ENCODE data around the gene SLC2A3.
"Not testable (repeated sequence)": the region's sequence is repeated elsewhere in the genome, so short reads cannot be mapped to it uniquely, and the experiment has no call there.

The SLC2A3 gene

DNA sequence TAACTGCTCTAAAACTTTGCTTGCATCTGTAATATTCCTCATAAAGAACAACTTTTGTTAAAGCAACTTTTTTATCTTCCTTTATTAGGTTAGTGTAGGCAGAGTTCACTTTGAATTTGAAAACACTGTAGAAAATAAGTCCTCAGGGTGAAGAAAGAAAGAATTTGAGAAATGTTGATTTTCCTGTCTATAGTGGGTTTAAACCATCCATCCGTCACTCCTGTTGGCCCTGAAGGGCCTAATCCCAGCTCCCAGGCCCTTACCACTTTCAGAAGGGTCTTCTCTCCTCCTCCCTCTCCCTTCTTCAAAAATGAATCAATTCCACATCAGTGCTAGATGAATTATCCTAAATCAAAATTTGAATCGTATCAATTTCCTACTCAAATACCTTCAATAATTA, 4.9 kb upstream of the SLC2A3 start:
- TF ChIP-seq, protein P1, sequence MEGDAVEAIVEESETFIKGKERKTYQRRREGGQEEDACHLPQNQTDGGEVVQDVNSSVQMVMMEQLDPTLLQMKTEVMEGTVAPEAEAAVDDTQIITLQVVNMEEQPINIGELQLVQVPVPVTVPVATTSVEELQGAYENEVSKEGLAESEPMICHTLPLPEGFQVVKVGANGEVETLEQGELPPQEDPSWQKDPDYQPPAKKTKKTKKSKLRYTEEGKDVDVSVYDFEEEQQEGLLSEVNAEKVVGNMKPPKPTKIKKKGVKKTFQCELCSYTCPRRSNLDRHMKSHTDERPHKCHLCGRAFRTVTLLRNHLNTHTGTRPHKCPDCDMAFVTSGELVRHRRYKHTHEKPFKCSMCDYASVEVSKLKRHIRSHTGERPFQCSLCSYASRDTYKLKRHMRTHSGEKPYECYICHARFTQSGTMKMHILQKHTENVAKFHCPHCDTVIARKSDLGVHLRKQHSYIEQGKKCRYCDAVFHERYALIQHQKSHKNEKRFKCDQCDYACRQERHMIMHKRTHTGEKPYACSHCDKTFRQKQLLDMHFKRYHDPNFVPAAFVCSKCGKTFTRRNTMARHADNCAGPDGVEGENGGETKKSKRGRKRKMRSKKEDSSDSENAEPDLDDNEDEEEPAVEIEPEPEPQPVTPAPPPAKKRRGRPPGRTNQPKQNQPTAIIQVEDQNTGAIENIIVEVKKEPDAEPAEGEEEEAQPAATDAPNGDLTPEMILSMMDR (IDR thresholded peaks at IDR 0.05; ENCODE audit: insufficient read depth, low read depth, low read length, missing control alignments): no peak
- no peak overlapping the region for H3K4me3 ChIP-seq (ENCODE audit: low read length)
- no peak for DNase-seq (ENCODE audit: low read depth)

DNA sequence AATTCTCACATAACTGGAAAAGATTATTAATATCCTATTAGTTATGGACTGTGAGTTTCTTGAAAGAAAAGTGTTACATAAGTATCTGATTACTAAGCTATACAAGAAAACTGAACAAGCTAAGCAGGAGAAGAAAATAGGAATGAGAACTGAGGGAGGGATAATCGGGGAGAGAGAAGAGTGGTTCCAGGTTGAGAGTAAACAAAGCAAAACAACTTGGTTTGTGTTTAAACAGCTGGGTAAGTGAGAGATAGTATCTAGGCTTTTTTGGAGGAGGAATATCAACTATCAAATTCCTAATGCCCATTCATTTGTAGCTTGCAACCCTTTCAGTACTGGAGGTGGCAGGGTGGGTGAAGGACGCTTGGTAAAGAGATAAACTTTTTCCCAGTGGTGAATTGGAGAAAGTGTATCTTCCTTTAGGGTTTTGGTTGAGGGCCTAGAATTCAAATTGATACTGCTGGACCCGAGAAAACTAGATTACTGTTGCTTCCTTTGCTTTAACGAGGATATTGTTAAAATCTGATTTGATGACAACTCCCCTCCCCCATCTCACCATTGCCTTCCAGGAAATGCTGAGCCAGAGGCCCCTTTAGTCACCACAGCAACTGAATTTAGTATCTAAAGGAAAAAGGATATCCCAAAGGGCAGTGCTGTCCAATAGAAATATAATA, 2.0 kb upstream of the SLC2A3 start:
- TF ChIP-seq, protein P1 (IDR thresholded peaks at IDR 0.05; ENCODE audit: insufficient read depth, low read depth, low read length, missing control alignments): no peak
- H3K4me3 ChIP-seq (ENCODE audit: low read length): no peak overlapping the region
- DNase-seq (ENCODE audit: low read depth): no peak

DNA sequence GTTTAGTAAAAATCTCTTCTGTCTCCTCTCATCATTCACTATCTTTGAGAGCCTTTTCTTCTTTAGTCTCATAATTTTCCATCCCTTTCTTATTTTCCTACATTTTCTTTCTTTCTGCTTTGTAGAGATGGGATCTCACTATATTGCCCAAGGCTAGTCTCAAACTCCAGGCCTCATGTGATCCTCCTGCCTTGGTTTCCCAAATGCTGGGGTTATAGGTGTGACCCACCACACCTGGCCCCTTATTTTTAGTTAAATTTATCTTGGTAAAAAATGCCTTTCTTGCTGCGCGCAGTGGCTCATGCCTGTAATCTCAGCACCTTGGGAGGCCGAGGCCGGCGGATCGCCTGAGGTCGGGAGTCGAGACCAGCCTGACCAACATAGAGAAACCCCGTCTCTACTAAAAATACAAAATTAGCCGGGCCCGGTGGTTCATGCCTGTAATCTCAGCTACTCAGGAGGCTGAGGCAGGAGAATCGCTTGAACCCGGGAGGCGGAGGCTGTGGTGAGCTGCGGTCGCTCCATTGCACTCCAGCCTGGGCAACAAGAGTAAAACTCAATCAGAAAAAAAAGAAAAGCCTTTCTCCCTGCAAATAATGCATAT, 996 bp downstream of the SLC2A3 start:
- TF ChIP-seq, protein P1 (IDR thresholded peaks at IDR 0.05; ENCODE audit: insufficient read depth, low read depth, low read length, missing control alignments): no peak
- DNase-seq (ENCODE audit: low read depth): no peak
- peak overlapping the region; percentile 30 for H3K4me3 ChIP-seq (ENCODE audit: low read length)

DNA sequence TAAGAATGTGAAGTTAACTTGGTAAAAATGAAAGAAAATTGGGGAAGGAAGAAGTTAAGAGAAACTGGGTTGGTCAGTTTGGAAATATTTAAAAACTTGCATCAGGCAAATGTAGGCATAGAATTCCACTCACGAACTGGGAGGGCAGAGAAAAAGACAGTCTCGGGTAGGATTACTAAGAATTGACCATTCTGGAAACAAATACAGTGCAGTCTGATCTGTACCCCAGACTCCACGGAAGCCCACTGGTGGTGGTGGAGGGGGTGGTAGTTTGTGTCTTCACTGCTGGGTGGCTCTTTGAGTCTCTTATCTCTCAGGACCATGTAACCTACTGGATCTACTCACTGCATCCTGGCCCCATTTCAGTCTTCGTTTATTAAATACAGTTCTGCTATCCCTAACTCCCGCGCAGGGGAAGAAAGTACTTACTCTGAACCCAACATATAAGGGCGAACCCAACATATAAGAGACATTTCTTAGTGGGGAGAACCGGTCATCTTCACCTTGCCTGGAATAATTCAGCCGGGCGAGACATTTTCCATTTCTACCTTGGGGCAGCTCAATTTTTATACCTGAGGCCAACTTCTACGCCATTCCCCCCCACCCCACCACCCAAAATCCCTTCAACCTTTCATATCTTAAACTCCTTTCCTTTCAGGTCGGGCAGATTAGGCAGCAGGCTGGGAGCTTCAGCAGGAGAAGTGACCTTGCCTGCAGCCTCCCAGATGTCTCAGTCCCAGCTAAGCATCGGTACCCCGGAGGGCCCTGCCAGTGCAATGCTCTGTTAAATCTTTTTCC, 1.7 kb downstream of the SLC2A3 start:
- TF ChIP-seq, protein P1 (IDR thresholded peaks at IDR 0.05; ENCODE audit: insufficient read depth, low read depth, low read length, missing control alignments): no peak
- no peak for DNase-seq (ENCODE audit: low read depth)
- H3K4me3 ChIP-seq (ENCODE audit: low read length): no peak overlapping the region

DNA sequence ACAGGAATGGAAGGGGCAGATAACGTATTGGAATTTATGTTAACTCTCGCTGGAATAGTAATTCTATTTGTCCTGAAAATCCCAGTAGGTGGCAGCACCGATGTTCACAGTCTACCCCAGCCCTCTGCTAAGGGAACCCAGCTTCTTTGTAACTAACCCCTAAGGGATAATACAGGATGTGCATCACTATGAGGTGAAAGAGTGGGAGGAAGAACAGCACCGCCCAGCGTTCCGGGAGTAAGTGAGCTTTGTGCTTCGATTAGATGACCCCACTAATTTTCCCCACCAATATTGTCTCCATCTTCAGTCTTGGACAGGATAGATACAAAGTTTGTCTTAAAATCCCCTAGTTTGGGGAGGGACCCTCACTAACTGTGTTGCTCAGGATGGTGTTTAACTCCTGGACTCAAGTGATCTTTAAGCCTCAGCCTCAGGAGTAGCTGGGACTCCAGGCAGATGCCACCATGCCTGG, 2.7 kb downstream of the SLC2A3 start:
- DNase-seq (ENCODE audit: low read depth): peak; percentile 93
- TF ChIP-seq, protein P1 (IDR thresholded peaks at IDR 0.05; ENCODE audit: insufficient read depth, low read depth, low read length, missing control alignments): peak; percentile 71
- H3K4me3 ChIP-seq (ENCODE audit: low read length): peak overlapping the region; percentile 22

DNA sequence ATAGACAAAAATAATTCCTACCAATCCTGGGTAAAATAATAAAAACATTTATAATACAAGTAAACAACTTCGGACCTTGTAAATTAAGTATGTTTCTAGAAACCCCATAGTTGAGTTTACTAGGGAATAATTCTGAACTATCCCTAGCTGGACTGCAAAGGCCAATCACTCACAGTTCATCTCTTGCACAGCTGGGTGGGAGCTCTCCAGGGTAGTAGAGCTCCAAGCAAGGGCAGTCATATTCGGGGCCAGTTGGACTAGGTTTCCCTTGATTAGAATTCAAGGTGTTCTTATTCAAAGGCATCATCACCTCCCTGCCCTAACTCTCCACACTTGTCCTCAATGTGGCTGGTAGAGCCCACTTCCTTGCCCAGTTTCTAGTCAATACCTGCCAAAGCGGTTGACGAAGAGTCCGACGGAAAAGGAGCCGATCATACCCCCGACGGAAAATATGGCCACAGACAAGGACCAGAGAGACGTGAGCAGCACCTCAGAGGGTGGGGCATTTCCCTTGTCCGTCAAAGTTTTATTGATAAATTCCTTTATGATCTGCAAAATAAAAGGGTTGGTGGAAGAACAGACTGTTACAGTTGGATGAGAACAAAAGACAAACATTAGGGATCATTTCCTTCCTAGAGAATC, 3.3 kb downstream of the SLC2A3 start:
- H3K4me3 ChIP-seq (ENCODE audit: low read length); DNase-seq (ENCODE audit: low read depth): not testable (repeated sequence)
